NCI-H446 treated with DMSO at 0.1 percent for 48 hours (cell line): ENCODE measurements around the gene SDHA.
"Not testable (repeated sequence)": the region's sequence is repeated elsewhere in the genome, so short reads cannot be mapped to it uniquely, and the experiment has no call there.

Experiments used
- DNase-seq: peaks from one replicate; lab custom pipeline; 2025; lab: John Stamatoyannopoulos, UW

The SDHA gene

GRCh38 chr5:222951-223715 is 5.0 kb downstream of the SDHA start:
- not testable (repeated sequence) for DNase-seq

GRCh38 chr5:223791-224190 is 5.7 kb downstream of the SDHA start:
- DNase-seq, result no peak

- DNase-seq, result no peak
Measured at GRCh38 chr5:225334-225733, 7.2 kb downstream of the SDHA start.

- DNase-seq, result not testable (repeated sequence)
Measured at GRCh38 chr5:227375-227774, 9.3 kb downstream of the SDHA start.

- DNase-seq, result no peak
Measured at GRCh38 chr5:228886-229285, 10.8 kb downstream of the SDHA start.

GRCh38 chr5:230711-231110 is 12.6 kb downstream of the SDHA start:
- DNase-seq, result no peak

- DNase-seq, result no peak
Measured at GRCh38 chr5:231661-232060, 13.5 kb downstream of the SDHA start.

- not testable (repeated sequence) for DNase-seq
Measured at GRCh38 chr5:233426-233825, 15.3 kb downstream of the SDHA start.

GRCh38 chr5:234450-234849 is 16.3 kb downstream of the SDHA start:
- DNase-seq, result no peak

- DNase-seq, result not testable (repeated sequence)
Measured at GRCh38 chr5:235527-235926, 17.4 kb downstream of the SDHA start.

GRCh38 chr5:237931-238330 is 19.8 kb downstream of the SDHA start:
- not testable (repeated sequence) for DNase-seq

GRCh38 chr5:240550-240949 is 22.4 kb downstream of the SDHA start:
- not testable (repeated sequence) for DNase-seq

- not testable (repeated sequence) for DNase-seq
Measured at GRCh38 chr5:241045-241669, 23.0 kb downstream of the SDHA start.

- not testable (repeated sequence) for DNase-seq
Measured at GRCh38 chr5:243683-244367, 25.7 kb downstream of the SDHA start.

GRCh38 chr5:245717-246116 is 27.6 kb downstream of the SDHA start:
- DNase-seq, result not testable (repeated sequence)

GRCh38 chr5:250396-250795 is 32.3 kb downstream of the SDHA start:
- not testable (repeated sequence) for DNase-seq

- DNase-seq, result not testable (repeated sequence)
Measured at GRCh38 chr5:251016-251415, 32.9 kb downstream of the SDHA start.

GRCh38 chr5:251538-251937 is 33.4 kb downstream of the SDHA start:
- not testable (repeated sequence) for DNase-seq

- not testable (repeated sequence) for DNase-seq
Measured at GRCh38 chr5:251975-252374, 33.9 kb downstream of the SDHA start.

- no peak for DNase-seq
Measured at GRCh38 chr5:252546-252945, 34.4 kb downstream of the SDHA start.

- DNase-seq, result not testable (repeated sequence)
Measured at GRCh38 chr5:254322-254721, 36.2 kb downstream of the SDHA start.

- DNase-seq, result not testable (repeated sequence)
Measured at GRCh38 chr5:255116-255515, 37.0 kb downstream of the SDHA start.

- not testable (repeated sequence) for DNase-seq
Measured at GRCh38 chr5:256347-256746, 38.2 kb downstream of the SDHA start.
